NCI-H2227 treated with DMSO at 0.1 percent for 48 hours (cell line): Measurements from ENCODE around the gene NPDC1.

ENCODE experiments used
- DNase-seq: peaks from one replicate; lab custom pipeline; 2025; lab: John Stamatoyannopoulos, UW

The NPDC1 gene

DNA sequence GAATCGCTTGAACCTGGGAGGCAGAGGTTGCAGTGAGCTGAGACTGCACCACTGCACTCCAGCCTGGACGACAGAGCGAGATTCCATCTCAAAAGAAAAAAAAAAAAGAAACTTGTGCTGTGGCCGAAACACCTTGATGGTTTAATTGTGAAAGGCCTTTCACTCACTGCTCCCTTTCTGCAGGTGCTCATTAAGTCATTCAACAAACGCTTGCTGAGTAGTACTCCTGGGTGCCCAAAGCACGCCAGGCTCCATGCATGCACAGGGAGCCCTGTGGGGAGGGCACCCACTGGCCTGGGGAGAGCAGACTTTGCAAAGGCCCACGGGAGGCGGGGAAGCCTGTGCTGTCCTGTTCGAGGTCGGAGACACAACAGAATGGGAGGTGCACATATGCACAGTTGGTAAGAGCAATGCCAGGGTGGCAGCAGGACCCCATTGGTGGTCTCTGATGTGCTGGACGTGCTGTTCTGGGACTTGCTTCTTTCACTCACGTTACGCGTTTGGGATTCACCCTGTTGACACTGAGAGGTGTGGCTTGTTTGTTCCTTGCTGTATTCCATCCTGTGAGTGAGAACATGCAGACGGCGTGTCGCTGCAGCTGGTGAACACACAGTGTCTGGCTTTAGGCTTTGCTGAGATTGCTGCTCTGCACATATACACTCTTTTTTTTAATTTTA is 10.9 kb upstream of the NPDC1 start:
- no peak for DNase-seq

DNA sequence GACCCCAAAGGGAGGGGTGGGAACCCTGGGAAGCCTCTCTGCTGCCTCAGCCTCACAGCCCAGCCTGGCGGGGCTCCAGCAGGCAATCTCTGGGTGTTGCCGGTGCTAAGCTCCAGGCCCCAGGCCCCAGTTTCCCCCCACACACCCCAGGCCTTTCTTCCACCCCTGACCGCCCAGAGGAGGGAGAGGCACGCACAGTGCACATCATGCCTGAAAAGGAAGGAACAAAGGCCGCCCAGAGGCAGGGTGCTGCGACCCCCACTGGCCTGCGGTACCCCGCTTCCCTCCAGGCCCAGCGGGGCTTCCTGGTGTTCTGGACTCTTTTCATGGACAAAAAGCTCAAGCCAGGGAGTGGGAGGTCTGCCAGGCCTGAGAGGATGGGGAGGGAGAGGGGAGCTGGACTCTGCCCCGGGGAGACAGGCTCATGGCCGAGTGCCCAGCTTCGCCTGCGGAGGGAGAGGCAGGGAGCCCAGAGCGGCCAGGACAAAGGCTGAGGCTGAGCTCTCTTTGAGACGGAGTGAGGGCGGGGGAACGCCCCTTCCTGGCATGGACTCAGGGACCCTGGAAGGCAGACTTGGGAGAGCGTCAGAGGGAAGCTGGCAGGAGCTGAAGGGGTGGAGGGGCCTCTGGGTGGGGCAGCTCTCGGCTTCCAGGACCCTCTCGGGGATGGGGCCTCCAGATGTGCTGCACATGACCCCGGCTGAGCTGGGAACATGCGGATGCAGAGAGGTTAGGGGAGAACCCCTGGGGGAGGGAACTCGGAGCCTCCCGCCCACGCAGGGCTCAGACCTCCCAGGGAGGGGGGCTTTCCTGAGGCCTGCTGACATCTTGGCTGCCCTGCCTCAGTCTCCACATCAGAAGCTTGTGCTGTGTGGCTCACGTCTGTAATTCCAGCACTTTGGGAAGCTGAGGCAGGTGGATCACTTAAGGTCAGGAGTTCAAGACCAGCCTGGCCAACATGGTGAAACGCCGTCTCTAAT is 9.7 kb upstream of the NPDC1 start:
- no peak for DNase-seq

DNA sequence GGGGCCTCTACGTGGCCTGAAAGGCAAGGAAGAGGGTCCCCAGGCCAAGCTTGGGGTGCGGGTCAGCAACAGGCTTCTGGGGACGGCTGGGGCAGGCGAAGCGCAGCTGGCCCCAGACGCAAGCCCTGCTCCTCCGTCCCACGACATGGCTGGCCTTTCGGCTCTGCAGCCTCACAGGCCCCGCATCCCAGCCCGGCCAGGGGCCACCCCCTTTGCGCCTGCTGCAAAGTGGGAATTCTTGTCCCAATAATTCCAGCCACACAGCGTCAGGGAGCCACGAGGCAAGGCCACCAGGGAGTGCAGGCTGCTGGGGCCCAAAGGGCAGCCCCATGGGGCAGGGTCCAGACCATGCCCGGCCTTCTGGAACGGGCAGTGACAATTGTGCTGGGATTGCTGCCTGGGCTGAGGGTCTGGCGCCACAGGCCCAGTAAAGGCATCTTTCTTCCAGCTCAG is 9.0 kb upstream of the NPDC1 start:
- no peak for DNase-seq

DNA sequence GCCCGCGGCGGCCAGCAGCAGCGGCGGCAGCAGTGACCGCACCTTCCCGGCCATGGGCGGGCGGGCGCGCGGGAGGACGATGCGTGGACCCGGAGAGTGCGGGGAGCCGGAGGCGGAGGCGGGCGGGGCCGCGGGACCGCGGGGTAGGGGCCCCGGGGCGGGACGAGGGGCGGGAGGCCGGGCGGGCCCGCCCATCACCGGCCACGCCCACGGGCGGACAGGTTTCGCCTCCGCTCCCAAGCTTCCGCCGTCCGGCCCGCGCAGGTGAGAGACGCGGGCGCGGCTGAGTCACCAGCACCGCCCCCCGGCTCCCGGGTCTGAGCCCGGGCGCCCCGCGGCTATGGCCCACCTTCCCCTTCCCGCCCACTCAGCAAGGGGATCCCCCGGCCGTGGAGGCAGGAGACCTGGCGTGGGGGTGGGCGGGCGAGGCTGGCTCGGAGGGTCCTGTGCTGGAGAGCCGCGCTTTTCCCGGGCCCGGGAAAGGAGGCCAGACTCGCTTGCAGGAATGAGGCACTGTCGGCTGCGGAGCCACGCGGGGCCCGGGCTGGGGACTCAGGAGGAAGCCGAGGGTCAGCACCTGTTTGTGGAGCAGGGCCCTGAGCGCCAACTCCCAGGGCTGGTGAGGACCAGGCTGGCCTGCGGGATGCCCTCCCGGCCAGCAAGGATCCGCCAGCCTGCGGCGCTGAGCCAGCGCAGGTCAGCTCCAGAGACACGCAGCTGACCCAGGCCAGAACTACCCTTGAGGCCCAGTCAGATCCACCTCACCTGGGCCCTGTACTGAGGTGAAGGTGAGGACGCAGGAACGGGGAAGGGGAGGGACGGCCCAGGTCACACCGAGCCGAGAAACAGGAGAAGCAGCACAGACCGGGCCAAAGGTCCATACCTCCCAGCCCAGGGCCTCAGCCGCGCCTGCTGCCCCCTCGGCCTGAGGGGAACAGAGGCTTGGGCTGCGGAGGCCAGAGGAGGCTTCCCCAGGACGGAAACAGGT is 8.3 kb upstream of the NPDC1 start, which contains the start of gene ENTPD2:
Gene ENTPD2 (minus strand): TSS at position 118 of the 988 bp plus-strand sequence. CDS start 64 bp downstream, at position 54.
- DNase-seq: no peak

DNA sequence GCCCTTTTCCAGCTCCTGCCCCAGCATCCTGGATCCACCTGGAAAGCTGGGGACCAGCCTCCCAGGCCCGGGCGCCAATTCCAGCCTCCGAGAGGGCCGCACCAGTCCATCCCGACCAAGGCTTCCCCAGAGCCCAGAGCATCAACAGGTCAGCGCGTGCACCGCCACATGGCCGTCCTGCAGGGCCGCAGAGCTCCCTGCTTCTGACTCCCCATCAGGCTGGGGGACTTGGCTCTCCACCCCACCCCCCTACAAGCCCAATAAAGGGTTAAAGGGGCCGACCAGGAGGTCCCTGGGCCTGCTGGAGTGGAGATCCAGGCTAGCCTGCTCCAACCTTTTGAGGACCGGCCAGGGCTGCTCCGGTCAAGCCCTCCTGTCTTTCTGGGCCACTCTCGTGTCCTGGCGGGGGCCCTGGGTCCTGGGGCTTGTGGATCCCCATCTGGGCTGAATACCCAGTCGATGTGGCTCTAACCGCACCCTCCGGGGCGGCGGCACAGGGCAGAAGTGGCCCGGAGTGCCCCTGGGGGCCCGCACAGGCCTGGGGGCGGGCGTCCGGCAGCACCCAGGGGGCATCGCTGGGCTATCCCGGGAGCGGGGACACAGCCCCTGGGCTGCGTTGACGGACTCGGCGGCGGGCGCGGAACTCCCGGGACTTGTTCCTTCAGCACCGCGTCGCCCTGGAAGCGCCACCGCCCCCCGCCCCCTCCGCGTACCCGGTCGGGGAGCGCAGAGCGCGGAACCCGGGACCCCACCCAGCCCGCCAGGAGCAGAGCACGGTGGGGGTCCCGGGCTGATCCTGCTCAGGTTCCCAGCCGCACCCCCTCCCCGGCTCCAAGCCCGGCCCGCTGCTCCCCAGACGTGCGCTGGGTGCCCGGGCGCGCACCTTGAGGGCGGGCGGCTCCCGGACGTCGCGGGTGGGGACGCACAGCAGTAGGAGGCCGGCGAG is 7.3 kb upstream of the NPDC1 start:
- DNase-seq: no peak

DNA sequence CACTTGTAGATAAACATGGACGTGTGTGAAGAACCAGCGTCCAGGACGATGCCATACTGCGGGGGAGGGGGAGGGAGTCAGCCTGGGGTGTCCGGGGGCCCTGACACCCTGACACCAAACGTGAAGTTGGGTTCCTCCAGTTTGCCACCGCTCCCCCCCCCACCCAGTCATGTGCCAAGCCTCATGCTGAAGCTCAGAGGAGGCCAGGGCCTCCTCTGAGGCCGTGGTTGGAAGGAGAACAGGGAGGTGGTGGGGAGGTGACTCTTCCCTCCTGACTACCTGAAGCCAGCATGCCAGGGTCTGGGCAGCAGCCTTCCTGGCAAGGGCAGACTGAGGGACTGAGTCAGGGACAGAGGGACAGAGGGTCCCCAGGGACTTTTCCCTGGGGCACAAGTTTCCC is 6.3 kb upstream of the NPDC1 start:
- DNase-seq: no peak

DNA sequence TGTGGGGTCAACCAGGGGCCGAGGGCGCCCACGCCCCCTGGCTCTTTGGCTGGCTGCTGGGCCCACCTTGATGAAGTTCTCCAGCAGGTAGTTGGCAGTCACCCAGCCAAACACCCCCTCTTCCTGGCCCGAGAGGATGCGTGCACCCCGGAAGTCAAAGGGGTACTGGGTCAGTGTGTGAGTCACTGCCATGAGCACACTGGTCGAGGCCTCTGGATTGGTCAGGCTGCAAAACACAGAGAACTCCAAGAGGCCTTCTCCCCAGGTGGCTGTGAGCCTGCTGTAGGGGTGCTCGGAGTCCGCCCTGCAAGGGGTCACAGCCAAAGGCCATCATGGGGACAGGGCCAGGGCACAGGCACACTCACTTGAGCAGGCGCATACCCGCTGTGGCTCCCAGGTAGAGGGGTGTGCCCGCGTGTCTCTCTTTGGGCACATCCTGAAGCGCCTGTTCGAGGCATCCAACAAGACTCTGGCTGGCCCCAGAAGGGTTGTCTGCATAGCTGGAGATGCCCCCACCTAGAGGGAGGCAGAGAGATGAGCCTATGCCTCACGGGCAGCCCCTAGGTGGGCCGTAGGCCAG is 5.3 kb upstream of the NPDC1 start:
- no peak for DNase-seq

DNA sequence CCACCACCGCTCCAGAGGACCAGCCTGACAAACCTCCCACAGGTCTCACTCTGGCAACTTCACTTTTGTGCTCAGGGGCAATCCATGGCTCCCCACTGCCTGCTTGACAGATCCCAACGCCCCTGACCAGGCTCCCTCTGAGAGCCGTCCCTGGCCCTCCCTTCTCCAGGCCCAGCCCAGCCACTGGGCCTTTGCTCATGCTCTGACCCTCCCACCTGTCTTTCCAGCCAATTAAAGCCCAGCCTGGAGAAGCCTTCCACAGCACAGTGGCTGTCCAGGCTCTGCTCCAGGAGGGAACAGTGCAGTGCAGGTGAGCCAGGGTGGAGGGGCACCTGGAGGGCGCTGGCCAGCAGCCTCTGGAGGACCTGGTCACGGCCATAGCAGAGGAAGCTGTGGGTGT is 4.6 kb upstream of the NPDC1 start:
- DNase-seq: no peak

DNA sequence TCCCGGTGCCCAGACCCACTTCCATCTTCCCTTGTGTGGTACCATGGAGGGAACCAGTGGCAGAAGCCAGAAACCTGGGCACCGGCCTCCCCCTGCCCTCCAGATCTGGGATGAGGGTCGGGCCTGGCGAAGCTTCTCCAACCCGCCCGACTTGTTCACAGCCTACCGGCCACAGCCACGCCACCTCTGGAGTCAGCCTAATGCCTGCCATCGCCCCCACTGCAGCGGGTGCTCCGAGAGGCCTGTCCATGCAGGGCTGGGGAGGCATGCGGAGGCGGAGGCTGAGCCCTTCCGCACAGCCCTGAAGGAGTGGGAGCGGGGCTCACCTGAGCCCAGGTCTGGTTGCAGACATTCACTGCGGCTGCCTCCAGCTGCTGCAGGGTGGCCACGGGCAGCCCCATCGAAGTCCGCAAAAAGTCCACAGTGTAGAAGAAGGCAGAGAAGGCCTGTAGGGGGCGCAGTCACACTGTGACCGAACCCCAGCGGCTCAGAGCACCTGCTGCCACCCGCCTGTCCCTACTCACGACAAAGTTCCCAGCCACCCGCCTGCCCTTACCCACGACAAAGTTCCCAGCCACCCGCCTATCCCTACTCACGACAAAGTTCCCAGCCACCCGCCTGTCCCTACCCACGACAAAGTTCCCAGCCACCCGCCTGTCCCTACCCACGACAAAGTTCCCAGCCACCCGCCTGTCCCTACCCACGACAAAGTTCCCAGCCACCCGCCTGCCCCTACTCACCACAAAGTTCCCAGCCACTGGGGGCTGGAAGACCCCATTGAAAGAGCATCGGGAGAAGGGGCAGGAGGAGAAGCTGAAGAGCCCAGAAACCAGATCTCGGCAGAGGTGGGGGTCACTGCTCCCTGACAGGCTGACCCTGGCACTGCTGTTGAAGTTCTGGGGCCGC is 3.8 kb upstream of the NPDC1 start:
- no peak for DNase-seq

DNA sequence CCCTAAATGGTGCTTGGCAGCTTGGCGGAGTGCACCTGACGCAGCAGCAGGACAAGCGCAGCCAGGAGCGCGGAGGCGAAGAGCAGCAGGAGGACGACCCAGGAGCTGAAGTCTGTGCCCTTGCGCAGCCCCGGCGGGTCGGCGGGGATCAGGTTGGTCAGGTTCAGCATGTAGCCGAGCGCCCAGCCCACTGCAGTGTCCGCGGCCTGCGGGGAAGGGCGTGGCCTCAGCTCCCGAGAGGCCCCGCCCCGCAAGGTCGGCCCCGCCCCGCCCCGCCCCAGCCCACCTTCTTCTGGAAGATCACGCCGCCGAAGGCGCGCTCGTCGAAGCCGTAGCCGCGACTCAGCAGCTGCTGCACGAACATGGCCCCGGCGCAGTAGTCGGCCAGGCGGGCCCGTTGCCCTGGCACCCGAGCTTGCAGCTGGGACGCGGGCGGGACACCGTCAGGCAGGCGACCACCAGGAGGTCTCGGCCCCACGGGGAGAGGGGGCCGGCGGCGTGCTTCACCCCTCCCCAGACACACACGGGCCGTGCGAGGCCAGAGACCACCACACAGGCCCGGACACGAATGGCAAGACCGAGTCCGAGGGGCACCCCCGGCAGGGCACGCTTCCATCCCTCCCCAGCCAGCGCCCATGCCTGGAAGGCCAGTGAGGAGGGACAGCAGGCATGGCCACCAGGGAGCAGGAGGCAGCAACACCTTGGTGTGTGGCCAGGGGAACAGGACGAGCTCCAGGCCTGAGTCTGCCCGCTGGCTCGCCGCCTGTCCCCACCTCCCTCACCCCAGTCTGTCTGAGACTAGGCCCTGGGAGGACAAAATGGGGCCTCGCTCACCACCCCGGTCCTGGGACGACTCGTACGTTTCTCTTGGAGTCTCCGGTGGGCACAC is 2.9 kb upstream of the NPDC1 start:
- DNase-seq: no peak

DNA sequence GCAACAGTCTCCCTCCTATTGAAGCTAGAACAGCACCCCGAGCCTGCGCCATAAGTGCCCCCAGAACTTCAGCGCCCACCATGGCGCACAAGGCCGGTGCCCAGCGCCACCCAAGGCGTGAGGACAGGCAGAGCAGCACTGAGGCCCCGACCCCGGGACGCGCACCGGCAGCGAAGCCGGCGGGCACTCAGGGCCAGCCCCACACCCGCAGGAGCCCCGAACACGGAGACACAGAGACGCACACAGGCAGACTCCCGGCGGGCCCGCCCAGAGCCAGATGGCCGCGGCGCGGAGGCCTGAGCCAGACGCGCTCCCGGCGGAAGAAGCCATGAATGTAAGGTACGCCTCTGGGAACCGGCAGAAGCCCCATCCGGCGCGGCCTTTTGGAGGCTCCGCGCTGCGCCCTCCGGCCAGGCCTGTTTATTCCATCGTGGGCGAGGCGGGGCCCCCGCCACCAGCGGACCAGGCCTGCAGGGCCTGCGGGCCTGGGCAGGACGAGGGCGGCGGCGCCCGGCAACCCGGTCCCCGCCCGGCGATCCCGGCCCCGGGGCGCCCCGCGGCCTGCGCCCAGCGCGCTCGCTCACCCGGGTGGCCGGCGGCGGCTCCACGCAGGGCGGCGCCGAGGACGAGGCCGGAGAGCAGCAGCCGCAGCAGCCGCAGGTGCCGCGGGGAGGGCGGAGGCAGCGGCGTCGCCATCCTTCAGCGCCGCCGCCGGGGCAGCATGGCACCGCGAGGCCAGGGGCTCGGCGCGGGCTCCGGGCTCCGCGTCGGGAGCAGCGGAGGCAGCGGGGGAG is 486 bp downstream of the NPDC1 start:
- no peak for DNase-seq

DNA sequence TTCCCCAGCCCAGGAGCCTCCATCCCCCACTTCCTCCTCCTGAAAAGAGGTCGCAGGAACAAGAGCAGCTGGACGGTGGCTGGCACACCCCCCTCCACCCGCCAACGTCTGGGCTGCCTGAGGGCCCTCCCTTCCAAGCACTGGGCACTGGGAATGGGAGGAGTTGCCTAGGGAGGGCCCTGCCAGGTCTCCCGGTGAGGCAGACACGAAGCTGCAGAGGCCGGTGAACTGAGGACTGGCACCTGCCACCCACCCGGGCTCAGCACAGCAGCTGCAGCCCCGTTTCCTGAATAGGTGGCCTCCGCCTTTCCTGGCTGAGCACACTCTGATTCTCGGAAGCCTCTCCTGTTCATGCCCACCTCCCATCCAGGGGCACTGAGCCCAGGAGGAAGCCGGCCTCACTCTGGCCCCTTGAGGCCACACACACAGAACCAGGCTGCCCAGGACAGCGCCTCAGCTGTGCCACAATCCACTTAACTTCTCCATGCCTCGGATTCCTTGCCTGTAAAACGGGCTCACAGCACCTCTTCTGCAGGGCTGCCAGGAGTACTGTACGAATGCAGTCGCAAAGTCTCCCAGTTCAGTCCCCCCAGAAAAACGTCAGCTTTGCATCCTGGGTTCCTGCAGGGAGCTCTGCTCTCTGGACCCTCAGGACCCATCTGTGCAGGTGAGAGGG is 1.3 kb downstream of the NPDC1 start:
- no peak for DNase-seq

DNA sequence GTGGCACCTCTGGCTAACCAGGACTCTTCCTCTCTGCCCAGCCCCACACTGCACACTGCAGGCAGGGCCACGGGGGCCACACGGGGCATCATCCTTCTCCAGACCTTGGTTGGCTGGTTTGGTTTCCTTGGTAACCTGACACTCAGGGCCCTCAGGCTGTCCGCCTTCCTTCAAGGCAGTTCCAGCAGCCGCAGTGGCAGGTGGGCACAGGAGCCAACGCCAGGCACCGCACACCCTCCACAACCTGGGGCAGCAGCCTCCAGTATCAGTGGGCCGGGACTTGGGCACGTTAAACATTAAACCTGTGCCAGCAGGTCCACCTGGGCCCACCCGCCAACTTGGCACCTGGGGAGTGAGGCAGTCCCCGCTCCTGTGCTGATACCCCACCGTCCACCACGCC is 1.9 kb downstream of the NPDC1 start:
- no peak for DNase-seq

DNA sequence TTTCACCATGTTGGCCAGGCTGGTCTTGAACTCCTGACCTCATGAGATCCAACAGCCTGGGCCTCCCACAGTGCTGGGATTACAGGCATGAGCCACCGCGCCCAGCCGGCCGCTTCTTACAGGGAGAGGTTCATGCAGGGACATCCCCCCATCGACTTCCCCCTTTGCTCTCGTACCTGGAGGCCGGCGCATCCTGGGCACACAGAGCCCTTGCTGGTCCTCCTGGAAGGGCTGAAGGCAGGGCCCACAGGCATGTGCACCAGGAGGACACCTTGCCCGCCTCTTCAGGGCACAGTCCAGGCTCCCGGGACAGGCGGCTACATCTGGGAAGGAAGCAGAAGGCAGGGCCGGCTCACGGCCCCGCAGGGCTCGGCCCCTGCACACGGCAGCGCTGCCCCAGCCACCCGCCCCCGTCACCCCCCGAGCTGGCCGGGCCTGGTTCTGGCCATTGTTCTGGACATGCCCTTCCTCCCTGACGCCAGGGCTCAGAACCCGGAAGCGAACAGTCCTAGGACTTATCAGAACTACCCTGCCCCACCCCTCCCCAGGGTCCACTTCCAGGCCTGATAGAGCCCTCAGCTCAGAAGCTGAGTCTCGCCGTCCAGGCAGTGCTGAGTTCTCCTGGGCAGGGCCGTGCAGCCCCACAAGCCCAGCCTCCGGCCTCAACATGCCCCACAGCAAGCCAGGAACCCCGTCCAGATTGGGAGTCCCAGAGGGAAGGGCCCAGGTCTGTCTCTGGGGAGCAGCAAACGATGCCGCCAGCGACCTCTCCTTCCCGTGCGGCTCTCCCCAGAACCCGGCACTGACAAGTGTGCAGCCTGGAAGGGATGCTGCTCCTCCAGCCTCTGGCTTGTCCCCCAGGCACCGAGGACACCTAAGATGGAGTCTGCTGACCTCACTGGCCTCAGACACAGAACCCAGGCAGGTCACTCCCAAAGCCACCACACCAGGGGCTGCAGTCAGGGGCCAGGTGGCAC is 2.9 kb downstream of the NPDC1 start:
- DNase-seq: no peak

DNA sequence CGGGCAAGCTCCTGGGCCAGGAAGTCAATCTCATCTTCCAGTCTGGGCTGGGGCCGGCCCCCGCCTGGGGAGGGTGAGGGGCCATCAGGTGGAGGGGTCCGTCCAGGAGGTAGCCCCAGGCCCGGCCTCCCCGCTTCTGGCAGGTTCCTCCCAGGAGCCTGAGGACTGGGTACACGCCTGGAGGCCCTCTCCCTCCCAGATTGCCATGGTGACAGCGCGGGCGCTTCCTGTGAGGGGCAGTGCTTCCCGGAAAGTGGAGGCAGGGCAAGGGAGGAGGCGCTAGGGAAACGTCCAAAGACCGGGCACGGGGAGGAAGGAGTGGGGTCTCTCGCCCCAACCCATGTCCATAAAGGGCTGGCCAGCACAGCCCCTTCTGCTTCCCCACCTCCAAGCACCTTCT is 4.9 kb downstream of the NPDC1 start:
- DNase-seq: peak; percentile 10

DNA sequence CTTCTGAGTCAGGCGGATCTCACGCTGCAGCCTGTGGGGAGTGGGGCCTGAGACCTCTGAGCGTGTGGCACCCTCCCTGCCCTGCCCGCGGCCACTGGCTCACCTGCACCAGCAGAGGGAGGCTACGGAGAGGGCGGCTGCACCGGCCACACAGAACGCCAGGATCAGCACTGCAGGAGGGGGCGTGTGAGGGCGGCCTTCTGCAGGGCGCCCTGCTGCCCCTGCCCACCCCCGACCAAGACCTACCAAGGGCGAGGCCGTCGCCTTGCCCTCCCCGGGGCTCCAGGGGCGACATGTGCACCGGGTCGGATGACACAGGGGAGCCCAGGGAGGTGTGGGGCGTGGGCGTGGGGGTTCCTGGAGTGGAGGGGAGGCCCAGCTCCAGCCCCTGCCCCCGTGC is 5.4 kb downstream of the NPDC1 start:
- DNase-seq: no peak
